Parathyroid adenoma (tissue), 2 donors: Measurements from ENCODE around the gene SRPK3.

Source experiments
- H2AFZ ChIP-seq: fragments of 300-600 bp; sonication (generic); one replicate; pipeline ENCODE4 v1.7.0; 2017; ENCODE audit warnings: antibody characterized with exemption, mild to moderate bottlenecking
- H3K27ac ChIP-seq: fragments of 300-600 bp; sonication (generic); one replicate; pipeline ENCODE4 v1.7.0; 2017
- H3K27me3 ChIP-seq: fragments of 300-600 bp; sonication (generic); one replicate; pipeline ENCODE4 v1.7.0; 2017; ENCODE audit warnings: low read length; ENCODE audit not compliant: control insufficient read depth, insufficient read depth
- H3K36me3 ChIP-seq: fragments of 300-600 bp; sonication (generic); one replicate; pipeline ENCODE4 v1.7.0; 2017; ENCODE audit warnings: low read length; ENCODE audit not compliant: control insufficient read depth, insufficient read depth
- H3K4me1 ChIP-seq: fragments of 300-600 bp; sonication (generic); one replicate; pipeline ENCODE4 v1.7.0; 2017; ENCODE audit warnings: control low read depth
- H3K4me2 ChIP-seq: fragments of 300-600 bp; sonication (generic); one replicate; pipeline ENCODE4 v1.7.0; 2017; ENCODE audit warnings: low read length
- H3K4me3 ChIP-seq: fragments of 300-600 bp; sonication (generic); one replicate; pipeline ENCODE4 v1.7.0; 2017; ENCODE audit warnings: low read depth, low read length
- H3K79me2 ChIP-seq: fragments of 300-600 bp; sonication (generic); one replicate; pipeline ENCODE4 v1.7.0; 2017; ENCODE audit warnings: control low read depth
- H3K9ac ChIP-seq: fragments of 300-600 bp; sonication (generic); one replicate; pipeline ENCODE4 v1.7.0; 2017; ENCODE audit warnings: mild to moderate bottlenecking
- H3K9me3 ChIP-seq: fragments of 300-600 bp; sonication (generic); one replicate; pipeline ENCODE4 v1.7.0; 2017; ENCODE audit warnings: low read length; ENCODE audit not compliant: control insufficient read depth
- TF ChIP-seq, protein P1 (sequence below): fragments of 300-600 bp; sonication (generic); IDR thresholded peaks from one replicate; pipeline ENCODE4 v1.7.0; 2017; ENCODE audit warnings: antibody characterized with exemption, mild to moderate bottlenecking
- donor health status: primary hyperparathyroidism.

The SRPK3 gene

DNA sequence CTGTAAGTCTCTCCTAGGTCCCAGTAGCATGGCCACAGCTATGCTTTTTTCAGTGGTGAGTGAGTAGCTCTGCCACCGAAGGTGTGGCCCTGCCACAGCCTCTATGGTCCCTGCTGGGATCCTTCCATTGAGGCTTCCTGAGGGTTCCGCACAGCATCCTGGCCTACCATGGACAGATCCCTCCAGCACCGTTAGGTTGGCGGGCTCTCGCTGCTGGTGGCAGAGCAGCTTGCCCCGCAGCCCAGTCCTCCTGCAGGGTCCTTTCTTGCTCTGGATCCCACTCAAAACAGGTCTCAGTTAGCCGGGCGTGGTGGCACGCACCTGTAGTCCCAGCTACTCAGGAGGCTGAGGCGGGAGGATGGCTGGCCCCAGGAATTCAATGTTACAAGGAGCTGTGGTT lies 51.9 kb downstream of the SRPK3 start:
- no peaks in the 10 kb centered on the region for H3K27me3 ChIP-seq
- TF ChIP-seq, protein P1, sequence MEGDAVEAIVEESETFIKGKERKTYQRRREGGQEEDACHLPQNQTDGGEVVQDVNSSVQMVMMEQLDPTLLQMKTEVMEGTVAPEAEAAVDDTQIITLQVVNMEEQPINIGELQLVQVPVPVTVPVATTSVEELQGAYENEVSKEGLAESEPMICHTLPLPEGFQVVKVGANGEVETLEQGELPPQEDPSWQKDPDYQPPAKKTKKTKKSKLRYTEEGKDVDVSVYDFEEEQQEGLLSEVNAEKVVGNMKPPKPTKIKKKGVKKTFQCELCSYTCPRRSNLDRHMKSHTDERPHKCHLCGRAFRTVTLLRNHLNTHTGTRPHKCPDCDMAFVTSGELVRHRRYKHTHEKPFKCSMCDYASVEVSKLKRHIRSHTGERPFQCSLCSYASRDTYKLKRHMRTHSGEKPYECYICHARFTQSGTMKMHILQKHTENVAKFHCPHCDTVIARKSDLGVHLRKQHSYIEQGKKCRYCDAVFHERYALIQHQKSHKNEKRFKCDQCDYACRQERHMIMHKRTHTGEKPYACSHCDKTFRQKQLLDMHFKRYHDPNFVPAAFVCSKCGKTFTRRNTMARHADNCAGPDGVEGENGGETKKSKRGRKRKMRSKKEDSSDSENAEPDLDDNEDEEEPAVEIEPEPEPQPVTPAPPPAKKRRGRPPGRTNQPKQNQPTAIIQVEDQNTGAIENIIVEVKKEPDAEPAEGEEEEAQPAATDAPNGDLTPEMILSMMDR: no peak

More for the DNA sequence above, 51.9 kb downstream of the SRPK3 start:
- Histone ChIP-seq H3K36me3 (no peaks in the 10 kb centered on the region), H3K4me3 (no peak overlapping the region), H3K4me1 (no peaks in the 10 kb centered on the region), H3K27ac (no peak overlapping the region), H2AFZ (no peak overlapping the region), H3K4me2 (no peak overlapping the region), H3K9me3 (no peaks in the 10 kb centered on the region), H3K79me2 (no peaks in the 10 kb centered on the region), H3K9ac (no peak overlapping the region)
